GM12801 (cell line): ENCODE results near the gene CLIC6.

ENCODE experiments used
- CTCF ChIP-seq: IDR thresholded peaks from one replicate; pipeline ENCODE4 v1.5.1; 2011; ENCODE audit warnings: control low read depth; ENCODE audit not compliant: insufficient read length; ENCODE audit errors: extremely low read depth

Gene CLIC6

GRCh38 chr21:34661848-34662247 lies 6.9 kb upstream of the CLIC6 start:
- TF ChIP-seq CTCF, result no peak

DNA sequence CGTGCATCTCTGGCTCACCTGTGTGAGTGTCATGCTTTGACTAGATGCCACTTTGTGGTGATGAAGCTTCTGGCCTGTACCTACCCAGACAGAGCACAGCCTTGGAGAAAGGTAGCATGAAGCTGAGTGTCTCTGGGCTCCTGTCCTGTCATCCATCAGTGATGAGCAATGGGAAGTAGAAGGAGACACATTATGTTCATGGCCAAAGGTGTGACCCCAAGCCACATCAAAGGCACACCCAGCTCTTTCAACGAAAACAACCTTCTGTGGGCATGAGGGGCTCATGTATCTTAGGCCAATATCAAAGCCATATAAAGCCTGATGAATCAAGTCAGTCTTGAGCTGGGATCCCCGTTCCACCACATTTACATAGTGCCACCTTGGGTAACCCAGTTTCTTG lies 1.0 kb upstream of the CLIC6 start:
- TF ChIP-seq CTCF, result no peak

DNA sequence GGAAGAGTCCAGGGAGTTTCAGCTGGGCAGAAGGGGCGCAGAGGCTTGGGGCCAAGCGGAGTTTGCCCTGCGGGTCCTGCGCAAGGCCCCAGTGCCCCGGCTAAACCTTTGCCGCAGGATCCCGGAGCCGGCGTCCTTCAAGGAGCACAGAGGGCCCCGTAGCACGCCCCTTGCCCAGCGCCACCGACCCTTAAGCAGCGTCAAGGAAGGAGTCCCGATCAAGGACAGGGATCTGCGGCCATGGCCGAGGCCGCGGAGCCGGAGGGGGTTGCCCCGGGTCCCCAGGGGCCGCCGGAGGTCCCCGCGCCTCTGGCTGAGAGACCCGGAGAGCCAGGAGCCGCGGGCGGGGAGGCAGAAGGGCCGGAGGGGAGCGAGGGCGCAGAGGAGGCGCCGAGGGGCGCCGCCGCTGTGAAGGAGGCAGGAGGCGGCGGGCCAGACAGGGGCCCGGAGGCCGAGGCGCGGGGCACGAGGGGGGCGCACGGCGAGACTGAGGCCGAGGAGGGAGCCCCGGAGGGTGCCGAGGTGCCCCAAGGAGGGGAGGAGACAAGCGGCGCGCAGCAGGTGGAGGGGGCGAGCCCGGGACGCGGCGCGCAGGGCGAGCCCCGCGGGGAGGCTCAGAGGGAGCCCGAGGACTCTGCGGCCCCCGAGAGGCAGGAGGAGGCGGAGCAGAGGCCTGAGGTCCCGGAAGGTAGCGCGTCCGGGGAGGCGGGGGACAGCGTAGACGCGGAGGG lies 520 bp downstream of the CLIC6 start:
- no peak for TF ChIP-seq CTCF

GRCh38 chr21:34670220-34670961 lies 1.6 kb downstream of the CLIC6 start:
- TF ChIP-seq CTCF, result no peak

DNA sequence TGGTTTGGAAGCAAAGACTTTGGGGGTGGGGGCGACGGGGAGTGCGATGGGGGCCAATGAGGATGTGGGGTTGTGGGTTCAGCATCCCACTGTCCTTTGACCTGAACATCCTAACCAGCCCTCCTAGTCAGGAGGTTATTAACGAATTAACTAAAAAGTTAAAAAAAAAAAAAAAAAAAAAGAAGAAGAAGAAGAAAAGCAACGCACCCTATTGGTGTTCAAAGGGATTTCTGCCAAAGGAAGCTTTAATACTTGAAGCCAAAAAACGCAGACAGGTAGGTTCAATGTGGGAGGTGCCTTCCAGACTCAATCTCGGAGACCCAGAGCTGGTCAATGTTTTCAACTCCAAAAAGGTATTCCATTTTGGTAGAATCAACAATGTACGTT lies 2.2 kb downstream of the CLIC6 start:
- TF ChIP-seq CTCF, result no peak

- no peak for TF ChIP-seq CTCF
These were observed 2.7 kb downstream of the CLIC6 start for GRCh38 chr21:34671462-34671861.

DNA sequence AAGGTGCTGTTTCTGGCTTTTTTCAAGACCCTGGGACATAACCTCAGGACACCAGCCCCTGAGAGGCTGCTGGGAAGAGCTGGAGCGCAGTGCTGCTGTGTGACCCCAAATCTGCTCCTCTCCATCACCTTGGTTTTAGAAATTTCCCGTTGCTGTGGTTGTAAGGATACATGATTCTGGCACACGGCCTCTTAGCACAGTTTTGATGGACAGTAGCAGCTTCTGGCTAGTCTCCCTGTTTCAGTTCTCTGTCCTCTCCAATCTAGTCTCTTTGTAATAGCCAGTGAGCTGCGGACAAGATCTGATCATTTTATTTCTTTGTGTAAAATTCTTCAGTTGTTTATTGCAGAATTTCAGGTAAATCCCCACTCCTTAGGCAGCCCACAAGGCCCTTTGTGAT lies 3.1 kb downstream of the CLIC6 start:
- no peak for TF ChIP-seq CTCF
